Liver (tissue), 9 donors: ENCODE measurements around the gene ABCC8. TPM values are rescaled to one million over a fixed set of nuclear protein-coding genes. Genes with fewer than 3 reads are reported as not detected.

ENCODE experiments used
- DNase-seq: peaks from one replicate; pipeline ENCODE4 v3.0.0-alpha.2; 2017; ENCODE audit warnings: low spot score
- H3K27ac ChIP-seq, 2 donors: one replicate each; pipeline ENCODE4 v1.7.0; 2013; ENCODE audit warnings: inconsistent platforms in 2 of 2, low read length in 2 of 2, control low read depth in 1 of 2, low read depth in 1 of 2, mild to moderate bottlenecking in 1 of 2
- H3K27me3 ChIP-seq, 4 donors: one replicate each; pipeline versions ENCODE4 v1.6.1 to v1.7.0; 2013; ENCODE audit warnings: low read length in 3 of 4, inconsistent platforms in 1 of 4, mild to moderate bottlenecking in 1 of 4, moderate library complexity in 1 of 4; ENCODE audit not compliant: control insufficient read depth in 4 of 4, insufficient read depth in 4 of 4
- H3K36me3 ChIP-seq, 4 donors: one replicate each; pipeline versions ENCODE4 v1.6.1 to v1.7.0; 2013; ENCODE audit warnings: low read length in 3 of 4, mild to moderate bottlenecking in 3 of 4, low read depth in 1 of 4, moderate library complexity in 1 of 4; ENCODE audit not compliant: control insufficient read depth in 4 of 4, insufficient read depth in 3 of 4
- H3K4me1 ChIP-seq, 4 donors: one replicate each; pipeline versions ENCODE4 v1.6.1 to v1.7.0; 2013; ENCODE audit warnings: low read length in 3 of 4, mild to moderate bottlenecking in 3 of 4, moderate library complexity in 1 of 4; ENCODE audit not compliant: control insufficient read depth in 4 of 4, insufficient read depth in 4 of 4
- H3K4me3 ChIP-seq, 3 donors: one replicate each; pipeline versions ENCODE4 v1.6.1 to v1.7.0; 2013; ENCODE audit warnings: low read length in 3 of 3, control low read depth in 1 of 3, low read depth in 1 of 3, mild to moderate bottlenecking in 1 of 3
- H3K9ac ChIP-seq, 2 donors: one replicate each; pipeline ENCODE4 v1.7.0; 2013; ENCODE audit warnings: low read length in 2 of 2, mild to moderate bottlenecking in 2 of 2, moderate library complexity in 2 of 2, control low read depth in 1 of 2, low read depth in 1 of 2
- H3K9me3 ChIP-seq, 4 donors: one replicate each; pipeline versions ENCODE4 v1.6.1 to v1.7.0; 2013; ENCODE audit warnings: low read length in 3 of 4; ENCODE audit not compliant: control insufficient read depth in 4 of 4
- EGR1 ChIP-seq, 2 donors: IDR thresholded peaks; 2 replicates each; pipeline ENCODE4 v1.6.1; 2016 to 2018; ENCODE audit warnings: antibody characterized with exemption in 2 of 2, low read depth in 2 of 2
- FOXA1 ChIP-seq: IDR thresholded peaks from 2 replicates; pipeline ENCODE4 v1.6.1; 2016; ENCODE audit warnings: antibody characterized with exemption
- FOXA2 ChIP-seq: IDR thresholded peaks from 2 replicates; pipeline ENCODE4 v1.6.1; 2016; ENCODE audit warnings: antibody characterized with exemption
- GABPA ChIP-seq, 2 donors: IDR thresholded peaks in 1 of 2; conservative IDR thresholded peaks in 1 of 2; 2 replicates each; pipeline ENCODE4 v1.6.1; 2016; ENCODE audit warnings: antibody characterized with exemption in 2 of 2, mild to moderate bottlenecking in 1 of 2, moderate library complexity in 1 of 2
- HNF4A ChIP-seq, 2 donors: conservative IDR thresholded peaks; 2 replicates each; pipeline ENCODE4 v1.6.1; 2016; ENCODE audit warnings: antibody characterized with exemption in 2 of 2, mild to moderate bottlenecking in 2 of 2
- HNF4G ChIP-seq: IDR thresholded peaks from 2 replicates; pipeline ENCODE4 v1.6.1; 2016; ENCODE audit warnings: antibody characterized with exemption
- JUND ChIP-seq, 2 donors: IDR thresholded peaks; 2 replicates each; pipeline ENCODE4 v1.6.1; 2016; ENCODE audit warnings: antibody characterized with exemption in 2 of 2
- NR2F2 ChIP-seq: IDR thresholded peaks from 2 replicates; pipeline ENCODE4 v1.6.1; 2016; ENCODE audit warnings: antibody characterized with exemption
- RAD21 ChIP-seq, 2 donors: IDR thresholded peaks; 2 replicates each; pipeline ENCODE4 v1.6.1; 2016; ENCODE audit warnings: antibody characterized with exemption in 2 of 2, mild to moderate bottlenecking in 2 of 2
- REST ChIP-seq: IDR thresholded peaks from 2 replicates; pipeline ENCODE4 v1.6.1; 2016; ENCODE audit warnings: antibody characterized with exemption, mild to moderate bottlenecking
- RXRA ChIP-seq, 2 donors: IDR thresholded peaks; 2 replicates each; pipeline ENCODE4 v1.6.1; 2017 to 2018; ENCODE audit warnings: antibody characterized with exemption in 2 of 2, mild to moderate bottlenecking in 1 of 2
- SP1 ChIP-seq: IDR thresholded peaks from 2 replicates; pipeline ENCODE4 v1.6.1; 2018; ENCODE audit warnings: antibody characterized with exemption, mild to moderate bottlenecking
- TAF1 ChIP-seq: conservative IDR thresholded peaks from 2 replicates; pipeline ENCODE4 v1.6.1; 2016; ENCODE audit warnings: antibody characterized with exemption, mild to moderate bottlenecking
- YY1 ChIP-seq: IDR thresholded peaks from 2 replicates; pipeline ENCODE4 v1.6.1; 2016; ENCODE audit warnings: antibody characterized with exemption, mild to moderate bottlenecking
- WGBS: extraction: QIAGEN DNeasy Blood & Tissue Kit; methylation state at CpG from one replicate; pipeline ENCODE4 v1.1.7; 2013; 5-methylcytosine and 5-hydroxymethylcytosine counted together
- polyA plus RNA-seq, 2 donors: library from polyadenylated mRNA; stranded (reverse) in 1 of 2; unstranded in 1 of 2; fragments of 200-250 nt in 1 of 2; fragments of >200 nt in 1 of 2; fragmentation: Nextera tagmentation in 1 of 2; extraction: Ambion mirVana in 1 of 2; gene quantifications; one replicate each; pipeline versions ENCODE4 v1.2.1 to v1.2.3, GENCODE V29; 2013 to 2015
- total RNA-seq, 2 donors: library from RNA; depleted of rRNA; stranded (reverse); fragments of >200 nt; gene quantifications; one replicate each; pipeline ENCODE4 v1.2.3, GENCODE V29; 2014
- TF ChIP-seq, protein P1 (sequence below): IDR thresholded peaks from 2 replicates; pipeline ENCODE4 v1.6.1; 2016; ENCODE audit warnings: antibody characterized with exemption
- TF ChIP-seq, protein P2 (sequence below): IDR thresholded peaks from 2 replicates; pipeline ENCODE4 v1.6.1; 2016; ENCODE audit warnings: antibody characterized with exemption
- TF ChIP-seq, protein P3 (sequence below): fragments of 150-350 bp; IDR thresholded peaks from 2 replicates; pipeline ENCODE4 v1.5.1; 2017; ENCODE audit warnings: improper control_type of control experiment, low read depth, low read length; ENCODE audit not compliant: missing input control
- TF ChIP-seq, protein P4 (sequence below): IDR thresholded peaks from 2 replicates; pipeline ENCODE4 v1.6.1; 2016; ENCODE audit warnings: antibody characterized with exemption
- donor health status: healthy.
- donor health status: healthy.
- donor health status: healthy.
- donor health status: healthy.
- donor health status: healthy.

The ABCC8 gene
- total and polyA plus RNA-seq, 4 donors, result 0.16 to 0.25 TPM; not detected in 2

GRCh38 chr11:17408641-17409040 is 68.0 kb downstream of the ABCC8 start (continued):
- TF ChIP-seq HNF4A (conservative IDR thresholded peaks at IDR 0.05) (no peak), HNF4G (no peak), YY1 (no peak), EGR1 (IDR thresholded peaks at IDR 0.05; ENCODE audit: low read depth in 2 of 2) (no peak), NR2F2 (no peak)
- TF ChIP-seq, protein P1, sequence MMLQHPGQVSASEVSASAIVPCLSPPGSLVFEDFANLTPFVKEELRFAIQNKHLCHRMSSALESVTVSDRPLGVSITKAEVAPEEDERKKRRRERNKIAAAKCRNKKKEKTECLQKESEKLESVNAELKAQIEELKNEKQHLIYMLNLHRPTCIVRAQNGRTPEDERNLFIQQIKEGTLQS, result no peak

- DNase-seq, result no peak
- 88% methylated on average over 2 of the region's 2 CpGs for WGBS
- H3K4me3 ChIP-seq, result no peak overlapping the region
- H3K36me3 ChIP-seq, result no peaks in the 10 kb centered on the region
- no peaks in the 10 kb centered on the region for H3K9me3 ChIP-seq
- TF ChIP-seq JUND (IDR thresholded peaks at IDR 0.05) (no peak), TAF1 (no peak), FOXA2 (no peak), HNF4A (conservative IDR thresholded peaks at IDR 0.05) (no peak), SP1 (no peak), GABPA (IDR thresholded peaks at IDR 0.05 in 1 of 2, conservative IDR thresholded peaks at IDR 0.05 in 1 of 2) (no peak), REST (no peak), HNF4G (no peak), RAD21 (IDR thresholded peaks at IDR 0.05) (no peak), EGR1 (IDR thresholded peaks at IDR 0.05; ENCODE audit: low read depth in 2 of 2) (no peak), NR2F2 (no peak), FOXA1 (no peak), RXRA (IDR thresholded peaks at IDR 0.05) (no peak), YY1 (no peak)
- TF ChIP-seq, protein P1, result no peak
- TF ChIP-seq, protein P2, sequence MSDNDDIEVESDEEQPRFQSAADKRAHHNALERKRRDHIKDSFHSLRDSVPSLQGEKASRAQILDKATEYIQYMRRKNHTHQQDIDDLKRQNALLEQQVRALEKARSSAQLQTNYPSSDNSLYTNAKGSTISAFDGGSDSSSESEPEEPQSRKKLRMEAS, result no peak
- TF ChIP-seq, protein P3, sequence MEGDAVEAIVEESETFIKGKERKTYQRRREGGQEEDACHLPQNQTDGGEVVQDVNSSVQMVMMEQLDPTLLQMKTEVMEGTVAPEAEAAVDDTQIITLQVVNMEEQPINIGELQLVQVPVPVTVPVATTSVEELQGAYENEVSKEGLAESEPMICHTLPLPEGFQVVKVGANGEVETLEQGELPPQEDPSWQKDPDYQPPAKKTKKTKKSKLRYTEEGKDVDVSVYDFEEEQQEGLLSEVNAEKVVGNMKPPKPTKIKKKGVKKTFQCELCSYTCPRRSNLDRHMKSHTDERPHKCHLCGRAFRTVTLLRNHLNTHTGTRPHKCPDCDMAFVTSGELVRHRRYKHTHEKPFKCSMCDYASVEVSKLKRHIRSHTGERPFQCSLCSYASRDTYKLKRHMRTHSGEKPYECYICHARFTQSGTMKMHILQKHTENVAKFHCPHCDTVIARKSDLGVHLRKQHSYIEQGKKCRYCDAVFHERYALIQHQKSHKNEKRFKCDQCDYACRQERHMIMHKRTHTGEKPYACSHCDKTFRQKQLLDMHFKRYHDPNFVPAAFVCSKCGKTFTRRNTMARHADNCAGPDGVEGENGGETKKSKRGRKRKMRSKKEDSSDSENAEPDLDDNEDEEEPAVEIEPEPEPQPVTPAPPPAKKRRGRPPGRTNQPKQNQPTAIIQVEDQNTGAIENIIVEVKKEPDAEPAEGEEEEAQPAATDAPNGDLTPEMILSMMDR, result no peak
- TF ChIP-seq, protein P4, sequence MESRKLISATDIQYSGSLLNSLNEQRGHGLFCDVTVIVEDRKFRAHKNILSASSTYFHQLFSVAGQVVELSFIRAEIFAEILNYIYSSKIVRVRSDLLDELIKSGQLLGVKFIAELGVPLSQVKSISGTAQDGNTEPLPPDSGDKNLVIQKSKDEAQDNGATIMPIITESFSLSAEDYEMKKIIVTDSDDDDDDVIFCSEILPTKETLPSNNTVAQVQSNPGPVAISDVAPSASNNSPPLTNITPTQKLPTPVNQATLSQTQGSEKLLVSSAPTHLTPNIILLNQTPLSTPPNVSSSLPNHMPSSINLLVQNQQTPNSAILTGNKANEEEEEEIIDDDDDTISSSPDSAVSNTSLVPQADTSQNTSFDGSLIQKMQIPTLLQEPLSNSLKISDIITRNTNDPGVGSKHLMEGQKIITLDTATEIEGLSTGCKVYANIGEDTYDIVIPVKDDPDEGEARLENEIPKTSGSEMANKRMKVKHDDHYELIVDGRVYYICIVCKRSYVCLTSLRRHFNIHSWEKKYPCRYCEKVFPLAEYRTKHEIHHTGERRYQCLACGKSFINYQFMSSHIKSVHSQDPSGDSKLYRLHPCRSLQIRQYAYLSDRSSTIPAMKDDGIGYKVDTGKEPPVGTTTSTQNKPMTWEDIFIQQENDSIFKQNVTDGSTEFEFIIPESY, result no peak
- H3K9ac ChIP-seq, result no peak overlapping the region
- H3K27ac ChIP-seq, result no peak overlapping the region
- H3K27me3 ChIP-seq, result no peaks in the 10 kb centered on the region
- peaks cover 4 to 14% (median 9%) of the 10 kb centered on the region in 4 donors for H3K4me1 ChIP-seq
Measured at GRCh38 chr11:17408026-17408425, 68.6 kb downstream of the ABCC8 start.
